ENCODE data around the gene ACTR2. TPM values are rescaled to one million over a fixed set of nuclear protein-coding genes. Genes with fewer than 3 reads are reported as not detected.

The ACTR2 gene
- total and polyA plus RNA-seq, 2 of the 13 experiments (the other 11 are each of a cell fraction or from before 2014, with no cell fraction given), result 51.2 to 100 TPM

DNA sequence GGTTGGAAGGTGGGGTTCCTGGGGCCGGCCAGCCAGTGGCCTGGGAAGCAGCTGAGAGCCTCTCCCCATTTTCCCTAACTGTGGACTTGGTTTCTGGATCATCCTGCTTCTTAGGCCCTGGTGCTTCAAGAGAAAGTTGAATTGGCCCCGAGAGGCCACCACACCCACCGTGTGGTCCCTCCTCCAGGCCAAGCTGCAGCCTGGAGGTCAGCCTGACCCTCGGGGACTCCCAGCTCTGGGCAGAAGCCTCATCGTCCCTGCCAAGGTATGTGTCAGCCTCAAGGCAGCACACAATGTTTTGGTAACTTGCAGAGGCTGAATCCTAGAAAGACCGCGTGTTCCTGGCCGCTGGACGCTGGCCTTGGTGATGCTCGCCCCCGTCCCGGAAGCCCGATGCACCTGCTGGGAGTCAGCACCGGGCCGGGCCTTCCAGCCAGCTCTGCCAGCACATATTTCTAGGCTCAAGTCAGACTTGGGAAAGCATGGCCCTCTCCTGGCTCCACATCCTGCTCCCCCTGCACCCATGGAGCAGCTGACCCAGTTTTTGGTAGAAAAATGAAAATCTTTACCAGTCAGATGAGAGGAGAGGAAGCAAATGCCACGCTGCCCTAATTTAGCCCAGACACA, 72.6 kb downstream of the ACTR2 start (continued):
- TF ChIP-seq SOX13 (IDR thresholded peaks at IDR 0.05) (no peak), SOX13 (CRISPR knock-in tag; conservative IDR thresholded peaks at IDR 0.05 in 1 of 2, IDR thresholded peaks at IDR 0.05 in 1 of 2) (0 out of 4 replicates have a peak, but pooled peaks of 1 of the 2 experiments have one; percentile 29), CBFB (CRISPR knock-in tag; IDR thresholded peaks at IDR 0.05) (peak; percentile 58), ETV5 (CRISPR knock-in tag; IDR thresholded peaks at IDR 0.05; ENCODE audit: borderline replicate concordance) (peak; percentile 63), NR2F1 (CRISPR knock-in tag; IDR thresholded peaks at IDR 0.05) (0 out of 4 replicates have a peak, but pooled peaks of 1 of the 2 experiments have one; percentile 31), TAF1 (CRISPR knock-in tag; IDR thresholded peaks at IDR 0.05) (no peak), ZNF572 (CRISPR knock-in tag; IDR thresholded peaks at IDR 0.05) (peak; percentile 93; the same call in 1 of the 2 replicates), ZNF501 (CRISPR knock-in tag; IDR thresholded peaks at IDR 0.05) (peak; percentile 77), ZNF136 (CRISPR knock-in tag; IDR thresholded peaks at IDR 0.05; ENCODE audit: low read depth) (no peak), MEIS2 (CRISPR knock-in tag; IDR thresholded peaks at IDR 0.05) (no peak), YY1 (IDR thresholded peaks at IDR 0.05; ENCODE audit: insufficient read depth, insufficient replicate concordance, low read depth, low read length) (peak; percentile 11), GATAD1 (CRISPR knock-in tag; IDR thresholded peaks at IDR 0.05) (0 out of 2 replicates have a peak, but pooled peaks have one; percentile 24), ZNF761 (CRISPR knock-in tag; conservative IDR thresholded peaks at IDR 0.05) (0 out of 2 replicates have a peak, but pooled peaks have one; percentile 61), KLF16 (CRISPR knock-in tag; IDR thresholded peaks at IDR 0.05) (0 out of 4 replicates have a peak, but pooled peaks of 1 of the 2 experiments have one; percentile 21), RELA (CRISPR knock-in tag; IDR thresholded peaks at IDR 0.05) (0 out of 2 replicates have a peak, but pooled peaks have one; percentile 56), BCL6 (CRISPR knock-in tag; IDR thresholded peaks at IDR 0.05) (peak; percentile 82), RBAK (CRISPR knock-in tag; IDR thresholded peaks at IDR 0.05) (no peak), NR2C2 (CRISPR knock-in tag; IDR thresholded peaks at IDR 0.05; ENCODE audit: borderline replicate concordance) (peak; percentile 24; the same call in 1 of the 2 replicates), STAT5B (CRISPR knock-in tag; IDR thresholded peaks at IDR 0.05) (no peak), RXRA (CRISPR knock-in tag; IDR thresholded peaks at IDR 0.05) (peak; percentile 68; the same call in 1 of the 2 replicates), ZNF737 (CRISPR knock-in tag; IDR thresholded peaks at IDR 0.05; ENCODE audit: borderline replicate concordance) (0 out of 2 replicates have a peak, but pooled peaks have one; percentile 28), ONECUT2 (CRISPR knock-in tag; IDR thresholded peaks at IDR 0.05) (0 out of 2 replicates have a peak, but pooled peaks have one; percentile 24), BRD4 (CRISPR knock-in tag; IDR thresholded peaks at IDR 0.05) (no peak)
- TF ChIP-seq, protein P1, sequence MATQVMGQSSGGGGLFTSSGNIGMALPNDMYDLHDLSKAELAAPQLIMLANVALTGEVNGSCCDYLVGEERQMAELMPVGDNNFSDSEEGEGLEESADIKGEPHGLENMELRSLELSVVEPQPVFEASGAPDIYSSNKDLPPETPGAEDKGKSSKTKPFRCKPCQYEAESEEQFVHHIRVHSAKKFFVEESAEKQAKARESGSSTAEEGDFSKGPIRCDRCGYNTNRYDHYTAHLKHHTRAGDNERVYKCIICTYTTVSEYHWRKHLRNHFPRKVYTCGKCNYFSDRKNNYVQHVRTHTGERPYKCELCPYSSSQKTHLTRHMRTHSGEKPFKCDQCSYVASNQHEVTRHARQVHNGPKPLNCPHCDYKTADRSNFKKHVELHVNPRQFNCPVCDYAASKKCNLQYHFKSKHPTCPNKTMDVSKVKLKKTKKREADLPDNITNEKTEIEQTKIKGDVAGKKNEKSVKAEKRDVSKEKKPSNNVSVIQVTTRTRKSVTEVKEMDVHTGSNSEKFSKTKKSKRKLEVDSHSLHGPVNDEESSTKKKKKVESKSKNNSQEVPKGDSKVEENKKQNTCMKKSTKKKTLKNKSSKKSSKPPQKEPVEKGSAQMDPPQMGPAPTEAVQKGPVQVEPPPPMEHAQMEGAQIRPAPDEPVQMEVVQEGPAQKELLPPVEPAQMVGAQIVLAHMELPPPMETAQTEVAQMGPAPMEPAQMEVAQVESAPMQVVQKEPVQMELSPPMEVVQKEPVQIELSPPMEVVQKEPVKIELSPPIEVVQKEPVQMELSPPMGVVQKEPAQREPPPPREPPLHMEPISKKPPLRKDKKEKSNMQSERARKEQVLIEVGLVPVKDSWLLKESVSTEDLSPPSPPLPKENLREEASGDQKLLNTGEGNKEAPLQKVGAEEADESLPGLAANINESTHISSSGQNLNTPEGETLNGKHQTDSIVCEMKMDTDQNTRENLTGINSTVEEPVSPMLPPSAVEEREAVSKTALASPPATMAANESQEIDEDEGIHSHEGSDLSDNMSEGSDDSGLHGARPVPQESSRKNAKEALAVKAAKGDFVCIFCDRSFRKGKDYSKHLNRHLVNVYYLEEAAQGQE (IDR thresholded peaks at IDR 0.05; ENCODE audit: borderline replicate concordance in 1 of 2, low read depth in 1 of 2, low read length in 2 of 2), result 0 out of 4 replicates have a peak, but pooled peaks of 1 of the 2 experiments have one; percentile 36

Data from HepG2 (cell line).